Activated naive CD8-positive, alpha-beta T cell treated with anti-CD3 and anti-CD28 coated beads, Interleukin-2, amount 50 U/mL, for 24 hours (primary cell): ENCODE measurements around the gene SLC25A10.

Source experiments
- ATAC-seq: fragments of 150-1000 bp; cut with Tn5 transposase; one replicate; pipeline ENCODE4 v1.10.0; 2021
- DNase-seq: peaks from one replicate; pipeline ENCODE4 v3.0.0; 2021
- H3K27ac Mint-ChIP-seq: one replicate; pipeline ENCODE4 v1.8.0; 2021; ENCODE audit warnings: mild to moderate bottlenecking, mixed read lengths
- H3K27me3 Mint-ChIP-seq: one replicate; pipeline ENCODE4 v1.8.0; 2021; ENCODE audit warnings: mixed read lengths
- H3K36me3 Mint-ChIP-seq: one replicate; pipeline ENCODE4 v1.8.0; 2021; ENCODE audit warnings: low read depth, mixed read lengths
- H3K4me1 Mint-ChIP-seq: one replicate; pipeline ENCODE4 v1.8.0; 2021; ENCODE audit warnings: mixed read lengths
- H3K4me3 Mint-ChIP-seq: one replicate; pipeline ENCODE4 v1.8.0; 2021; ENCODE audit warnings: mild to moderate bottlenecking, moderate library complexity, mixed read lengths
- H3K9me3 Mint-ChIP-seq: one replicate; pipeline ENCODE4 v1.8.0; 2021; ENCODE audit warnings: mixed read lengths

SLC25A10 gene

DNA sequence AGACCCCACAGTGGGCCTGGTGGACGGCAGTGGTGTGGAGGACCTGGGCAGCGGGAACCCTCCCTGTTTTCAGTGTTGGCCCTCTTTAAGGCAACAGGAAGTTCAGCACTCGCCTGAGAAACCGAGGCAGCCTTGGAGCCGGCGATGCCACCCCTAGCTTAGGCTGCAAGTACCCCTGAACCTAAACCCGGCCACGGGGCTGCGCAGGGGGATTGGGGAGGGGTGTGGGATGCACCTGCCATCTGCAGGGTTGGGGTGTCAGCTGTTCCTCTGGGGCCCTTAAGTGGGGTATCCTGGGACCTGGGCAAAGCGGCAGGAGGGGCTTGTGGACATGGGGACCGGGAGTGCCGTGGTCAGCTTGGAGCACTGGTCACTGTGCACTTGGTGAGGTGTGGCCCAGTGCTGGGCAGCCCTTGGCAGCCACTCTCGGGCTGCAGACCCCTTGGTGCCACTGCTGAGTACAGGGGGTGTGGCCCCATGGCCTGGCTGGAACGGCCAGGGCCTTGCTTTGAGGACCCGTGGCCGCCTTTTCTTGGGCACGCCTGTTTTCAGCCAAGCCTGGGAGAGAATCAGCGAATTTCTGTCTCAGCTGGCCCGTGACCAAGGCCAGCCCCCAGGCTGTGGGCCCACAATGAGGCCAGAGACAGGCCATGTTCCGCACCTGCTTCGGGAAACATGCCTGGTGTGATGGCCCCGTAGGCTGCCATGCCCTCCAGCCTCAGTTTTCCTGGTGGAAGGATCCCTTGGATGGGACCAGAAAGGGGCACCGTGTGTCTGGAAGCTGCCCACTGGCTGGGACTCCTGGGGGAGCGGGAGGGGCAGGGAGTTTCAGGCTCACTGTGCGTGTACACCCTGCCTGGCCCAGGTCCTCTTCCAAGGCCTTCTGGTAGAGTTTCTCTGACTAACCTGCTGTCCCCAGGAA is 4.1 kb upstream of the SLC25A10 start:
- Mint-ChIP-seq H3K36me3 (peaks cover 26% of the 10 kb centered on the region), H3K4me1 (peaks cover 37% of the 10 kb centered on the region), H3K4me3 (no peak overlapping the region), H3K27me3 (no peaks in the 10 kb centered on the region), H3K27ac (no peak overlapping the region), H3K9me3 (no peaks in the 10 kb centered on the region)
- ATAC-seq (no peak), DNase-seq (no peak)

DNA sequence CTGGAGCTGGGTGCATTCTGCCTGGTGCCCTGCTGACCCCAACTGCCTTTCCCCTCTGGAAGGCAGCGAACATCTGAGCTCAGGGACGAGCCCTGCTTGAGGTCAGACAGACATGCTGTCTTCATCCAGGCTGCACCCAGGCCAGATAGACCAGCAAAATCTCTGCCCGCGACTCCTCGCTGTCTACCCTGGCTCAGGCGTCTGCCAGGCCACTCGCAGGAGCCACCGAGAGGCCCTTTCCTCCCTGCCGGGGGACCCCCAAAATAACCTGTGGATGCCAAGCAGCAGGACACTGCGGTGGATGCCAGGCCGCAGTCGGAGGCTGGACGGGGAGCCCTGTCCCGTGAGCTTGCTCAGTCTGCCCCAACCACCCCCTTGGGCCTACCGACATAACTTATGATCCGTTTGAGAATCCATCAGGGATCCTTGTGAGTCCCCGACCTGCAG is 3.3 kb upstream of the SLC25A10 start:
- peaks cover 26% of the 10 kb centered on the region for H3K36me3 Mint-ChIP-seq
- no peaks in the 10 kb centered on the region for H3K27me3 Mint-ChIP-seq
- no peak overlapping the region for H3K4me3 Mint-ChIP-seq
- peaks cover 41% of the 10 kb centered on the region for H3K4me1 Mint-ChIP-seq
- ATAC-seq = no peak
- H3K9me3 Mint-ChIP-seq = no peaks in the 10 kb centered on the region
- no peak for DNase-seq
- H3K27ac Mint-ChIP-seq = no peak overlapping the region

DNA sequence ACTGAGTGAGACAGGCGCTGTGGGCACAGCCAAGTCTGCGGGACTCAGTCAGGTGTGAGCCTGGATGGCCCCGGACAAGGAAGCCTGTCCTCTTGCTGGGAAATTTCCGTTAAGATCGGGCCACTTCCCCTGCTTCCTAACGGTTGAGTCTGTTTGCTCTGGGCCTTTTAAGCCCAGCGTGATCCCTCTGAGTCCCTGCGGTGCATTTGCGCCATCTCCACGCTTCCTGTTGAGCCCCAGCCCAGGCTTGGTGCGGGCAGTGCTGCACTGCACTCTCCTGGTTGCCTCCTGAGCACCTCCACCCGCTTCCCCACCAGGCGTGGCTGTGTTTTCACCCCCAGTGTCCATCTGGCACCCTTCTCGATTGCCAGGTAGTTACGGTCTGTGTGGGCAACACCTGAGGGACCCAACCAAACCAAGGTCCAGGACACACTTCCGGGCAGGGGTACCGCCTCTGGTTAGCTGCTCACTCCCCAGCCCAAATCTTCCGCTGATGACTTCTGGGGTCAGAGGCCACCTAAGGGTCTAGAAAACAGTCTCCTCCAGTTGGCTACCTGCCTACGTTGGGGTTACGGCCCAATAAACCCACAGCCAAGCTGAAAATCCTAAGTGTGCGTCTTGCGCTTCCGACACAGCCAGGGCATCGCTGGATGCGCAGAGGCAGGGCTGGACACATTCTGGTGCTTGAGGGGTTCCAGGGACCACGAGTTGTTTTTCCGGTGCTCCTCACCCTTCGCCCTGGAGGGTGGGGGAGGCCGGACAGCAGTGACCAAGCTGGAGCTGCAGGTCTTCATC is 1.4 kb upstream of the SLC25A10 start:
- ATAC-seq (no peak), DNase-seq (no peak)
- peaks cover 31% of the 10 kb centered on the region for H3K4me1 Mint-ChIP-seq
- peak overlapping the region; percentile 84 for H3K27ac Mint-ChIP-seq
- H3K4me3 Mint-ChIP-seq = peak overlapping the region; percentile 74
- peaks cover 14% of the 10 kb centered on the region for H3K36me3 Mint-ChIP-seq
- no peaks in the 10 kb centered on the region for H3K27me3 Mint-ChIP-seq
- H3K9me3 Mint-ChIP-seq = no peaks in the 10 kb centered on the region

DNA sequence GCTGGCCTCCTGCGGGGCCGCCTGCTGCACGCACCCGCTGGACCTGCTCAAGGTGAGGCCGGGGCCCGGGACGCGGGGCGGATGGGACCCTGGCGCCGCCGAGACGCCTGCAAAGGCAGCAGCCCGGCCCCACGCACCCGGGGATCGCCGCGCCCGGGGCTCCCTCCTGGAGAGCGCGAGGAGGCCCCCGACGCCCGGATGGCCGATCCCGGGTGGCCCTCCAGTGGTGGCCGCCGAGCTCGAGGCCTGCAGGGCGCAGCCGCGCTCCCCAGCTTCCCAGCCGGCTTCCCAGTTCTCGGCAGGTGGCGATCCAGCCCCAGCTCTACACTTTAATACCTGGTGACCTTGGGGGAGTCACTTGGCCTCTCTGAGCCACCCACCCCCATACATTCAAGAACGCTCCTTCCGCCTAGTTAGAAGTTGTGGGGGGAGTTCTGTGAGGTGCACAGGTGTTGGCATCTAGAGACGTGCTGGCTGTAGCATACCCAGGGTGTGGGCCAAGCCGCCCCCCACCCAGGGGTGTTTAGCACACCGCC is 452 bp downstream of the SLC25A10 start:
- peaks cover 2% of the 10 kb centered on the region for H3K36me3 Mint-ChIP-seq
- peak; percentile 11 for ATAC-seq
- H3K4me3 Mint-ChIP-seq = peak overlapping the region; percentile 81
- H3K9me3 Mint-ChIP-seq = no peaks in the 10 kb centered on the region
- DNase-seq = no peak
- peaks cover 26% of the 10 kb centered on the region for H3K4me1 Mint-ChIP-seq
- H3K27me3 Mint-ChIP-seq = no peaks in the 10 kb centered on the region
- peak overlapping the region; percentile 77 for H3K27ac Mint-ChIP-seq

DNA sequence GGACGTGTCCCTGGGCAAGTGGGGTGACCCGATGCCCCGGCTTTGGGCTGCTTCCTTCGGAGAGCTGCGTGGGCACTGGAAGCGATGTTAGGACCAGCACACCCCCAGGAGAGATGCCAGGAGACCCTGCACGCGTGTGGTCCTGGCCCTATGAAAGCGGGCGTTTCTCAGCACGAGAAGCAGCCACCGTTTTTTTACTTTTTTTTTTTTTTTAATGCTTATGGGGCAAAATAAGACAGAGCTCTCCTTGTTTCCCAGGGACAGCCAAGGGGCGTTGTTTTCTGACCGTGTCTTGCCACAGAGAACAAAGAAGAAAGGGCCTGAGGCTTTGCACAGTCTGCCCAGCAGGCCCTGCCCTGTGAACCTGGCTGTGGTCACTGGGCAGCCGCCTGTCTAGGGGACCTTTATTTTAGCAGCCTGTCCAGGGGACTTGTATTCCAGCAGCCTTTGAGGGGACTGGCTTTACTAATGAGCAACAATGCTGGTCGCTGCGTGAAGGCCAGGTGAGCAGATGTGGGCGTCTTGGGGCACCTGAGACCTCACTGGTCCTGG is 996 bp downstream of the SLC25A10 start:
- DNase-seq (no peak), ATAC-seq (no peak)
- H3K36me3 Mint-ChIP-seq = peaks cover 2% of the 10 kb centered on the region
- peak overlapping the region; percentile 77 for H3K27ac Mint-ChIP-seq
- no peaks in the 10 kb centered on the region for H3K27me3 Mint-ChIP-seq
- H3K9me3 Mint-ChIP-seq = no peaks in the 10 kb centered on the region
- H3K4me3 Mint-ChIP-seq = peak overlapping the region; percentile 81
- peaks cover 26% of the 10 kb centered on the region for H3K4me1 Mint-ChIP-seq

DNA sequence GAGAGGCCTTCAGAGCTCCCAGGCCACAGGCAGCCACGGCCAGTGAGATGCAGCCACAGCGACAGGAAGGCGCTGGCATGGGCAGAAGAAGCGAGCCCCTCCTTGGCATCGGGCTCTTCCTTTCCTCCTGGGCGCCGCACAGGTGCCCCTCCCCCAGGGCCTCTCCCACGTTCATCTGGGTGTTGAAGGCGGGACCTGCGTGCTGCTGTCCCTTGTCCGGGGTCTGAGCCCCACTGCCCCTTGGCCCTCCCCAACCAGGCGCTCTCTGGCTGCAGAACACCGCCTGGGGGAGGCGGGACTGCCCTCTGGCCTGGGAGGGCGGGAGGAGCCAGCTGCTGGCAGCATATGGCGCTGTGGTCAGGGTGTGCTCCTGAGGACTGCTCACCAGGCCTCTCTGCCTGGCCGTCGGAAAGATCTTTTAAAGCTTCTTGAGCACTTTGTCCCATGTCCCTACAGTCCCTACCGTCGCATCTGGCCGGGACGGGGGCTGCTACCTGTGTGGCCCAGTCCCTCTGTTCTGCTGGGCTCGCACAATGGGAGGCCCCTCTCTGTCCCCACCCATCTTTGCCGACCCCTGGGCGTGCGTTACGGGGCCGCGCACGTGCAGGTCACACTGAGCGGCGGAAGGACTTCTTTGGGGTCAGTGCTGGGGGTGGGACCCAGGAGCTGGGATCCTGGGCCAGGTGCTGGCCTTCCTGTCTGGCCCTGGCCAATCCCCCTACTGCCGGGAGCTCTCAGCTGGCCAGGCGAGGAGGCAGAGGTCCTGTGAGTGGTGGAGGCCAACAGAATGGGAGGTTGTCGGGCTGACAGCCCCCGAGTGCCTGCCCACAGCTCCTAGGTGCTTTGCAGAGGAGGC is 1.7 kb downstream of the SLC25A10 start:
- H3K27ac Mint-ChIP-seq = no peak overlapping the region
- DNase-seq (no peak), ATAC-seq (no peak)
- H3K4me3 Mint-ChIP-seq = peak overlapping the region; percentile 81
- no peaks in the 10 kb centered on the region for H3K27me3 Mint-ChIP-seq
- H3K4me1 Mint-ChIP-seq = peaks cover 26% of the 10 kb centered on the region
- peaks cover 2% of the 10 kb centered on the region for H3K36me3 Mint-ChIP-seq
- H3K9me3 Mint-ChIP-seq = no peaks in the 10 kb centered on the region

DNA sequence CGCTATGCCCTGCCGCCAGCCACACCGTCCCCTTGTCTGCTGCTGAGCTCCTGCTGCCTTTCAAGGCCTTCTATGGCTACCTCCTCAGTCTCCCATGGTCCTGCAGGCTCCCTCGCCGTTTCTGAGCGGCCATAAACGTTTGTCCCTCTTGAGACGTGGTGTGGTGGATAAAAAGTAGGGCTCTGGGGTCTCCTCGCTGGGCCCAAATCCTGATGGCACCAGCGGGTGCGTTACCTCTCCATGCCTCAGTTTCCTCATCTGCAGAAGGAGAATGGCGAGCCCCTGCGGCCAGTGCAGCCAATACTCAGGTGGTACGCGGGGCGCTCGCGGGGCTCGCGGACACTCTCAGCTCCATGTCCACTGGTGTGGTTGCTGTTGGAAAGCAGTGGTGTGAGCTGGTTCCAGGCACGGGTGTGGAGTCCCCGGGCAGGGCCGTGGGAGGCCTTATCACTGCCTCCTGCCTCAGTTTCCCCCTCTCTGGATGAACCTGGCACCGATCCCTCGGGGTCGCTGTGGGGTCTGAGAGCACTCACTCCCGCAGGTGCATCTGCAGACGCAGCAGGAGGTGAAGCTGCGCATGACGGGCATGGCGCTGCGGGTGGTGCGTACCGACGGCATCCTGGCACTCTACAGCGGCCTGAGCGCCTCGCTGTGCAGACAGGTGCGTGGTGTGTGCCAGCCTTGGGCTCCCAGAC is 2.5 kb downstream of the SLC25A10 start:
- ATAC-seq (no peak), DNase-seq (no peak)
- Mint-ChIP-seq H3K27ac (no peak overlapping the region), H3K9me3 (no peaks in the 10 kb centered on the region), H3K4me3 (no peak overlapping the region), H3K27me3 (no peaks in the 10 kb centered on the region), H3K4me1 (peaks cover 26% of the 10 kb centered on the region), H3K36me3 (peaks cover 2% of the 10 kb centered on the region)

DNA sequence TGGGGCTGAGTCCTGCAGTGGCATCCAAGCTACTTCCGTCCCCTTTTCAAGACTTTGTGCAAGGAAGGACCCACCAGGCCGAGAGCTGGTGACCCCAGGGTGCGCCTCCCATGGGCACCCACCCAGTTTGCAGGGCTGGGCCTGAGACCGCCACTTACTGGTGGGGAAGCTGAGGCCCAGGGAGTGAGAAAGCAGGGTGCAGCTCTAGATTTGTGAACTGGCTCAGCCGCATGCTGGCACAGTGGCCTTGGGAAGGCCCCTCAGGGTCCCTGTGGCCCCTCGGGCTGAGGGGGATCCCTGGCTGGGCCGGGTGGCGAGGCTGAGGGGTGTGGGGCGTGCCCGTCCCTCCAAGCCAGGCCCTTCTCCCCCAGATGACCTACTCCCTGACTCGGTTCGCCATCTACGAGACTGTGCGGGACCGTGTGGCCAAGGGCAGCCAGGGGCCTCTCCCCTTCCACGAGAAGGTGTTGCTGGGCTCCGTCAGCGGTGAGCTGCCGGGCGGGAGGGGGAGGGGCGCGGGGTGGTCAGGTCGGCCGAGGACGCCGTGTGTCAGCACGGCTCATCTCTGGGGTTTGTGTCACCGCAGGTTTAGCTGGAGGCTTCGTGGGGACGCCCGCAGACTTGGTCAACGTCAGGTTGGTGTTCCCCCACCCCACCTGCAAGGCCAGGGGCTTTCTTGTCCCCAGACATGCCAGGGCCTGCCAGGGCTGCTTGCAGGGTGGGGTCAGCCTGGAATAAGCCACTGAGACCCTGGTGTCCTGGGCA is 3.2 kb downstream of the SLC25A10 start:
- no peak for DNase-seq
- ATAC-seq = no peak
- peaks cover 23% of the 10 kb centered on the region for H3K4me1 Mint-ChIP-seq
- no peak overlapping the region for H3K27ac Mint-ChIP-seq
- no peaks in the 10 kb centered on the region for H3K9me3 Mint-ChIP-seq
- H3K4me3 Mint-ChIP-seq = no peak overlapping the region
- H3K27me3 Mint-ChIP-seq = no peaks in the 10 kb centered on the region
- no peaks in the 10 kb centered on the region for H3K36me3 Mint-ChIP-seq

DNA sequence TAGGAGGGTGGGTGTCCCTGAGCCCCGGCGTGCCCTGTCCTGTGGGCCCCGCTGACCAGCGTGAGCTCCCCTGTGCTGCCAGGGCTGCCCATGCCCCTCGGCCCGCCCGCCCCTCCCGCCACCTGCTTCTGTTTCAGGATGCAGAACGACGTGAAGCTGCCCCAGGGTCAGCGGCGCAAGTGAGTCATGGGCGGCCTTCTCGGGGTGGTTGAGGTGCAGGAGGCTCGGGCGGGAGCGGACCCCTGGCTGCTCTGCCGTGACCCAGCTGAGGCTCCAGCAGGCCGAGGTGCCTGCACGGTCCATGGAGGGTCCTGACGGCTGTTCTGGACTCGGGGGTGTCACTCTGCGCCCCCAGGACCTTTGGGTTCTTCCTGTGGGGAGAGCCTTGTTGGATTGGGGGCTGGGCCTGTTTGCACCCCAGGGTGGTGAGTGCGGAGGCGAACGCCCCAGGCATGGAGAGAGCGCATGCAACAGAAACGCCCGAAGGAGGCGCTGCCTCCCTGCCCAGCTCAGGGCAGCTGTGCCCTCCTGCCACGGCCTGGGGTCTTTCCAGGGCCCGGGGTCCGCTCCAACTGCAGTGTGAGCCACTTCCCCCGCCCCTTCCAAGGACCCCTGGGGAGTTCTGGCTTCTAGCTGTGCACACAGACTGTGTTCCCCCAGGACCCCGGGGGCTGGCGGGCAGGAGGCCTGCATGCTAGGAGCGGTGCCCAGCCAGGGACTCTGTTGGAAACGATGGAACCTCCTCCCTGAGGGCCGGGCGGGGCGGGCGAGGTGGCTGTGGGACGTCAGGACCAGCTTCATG is 4.0 kb downstream of the SLC25A10 start:
- H3K27me3 Mint-ChIP-seq = no peaks in the 10 kb centered on the region
- no peak for DNase-seq
- H3K4me1 Mint-ChIP-seq = peaks cover 15% of the 10 kb centered on the region
- H3K36me3 Mint-ChIP-seq = no peaks in the 10 kb centered on the region
- H3K9me3 Mint-ChIP-seq = no peaks in the 10 kb centered on the region
- H3K27ac Mint-ChIP-seq = no peak overlapping the region
- ATAC-seq = no peak
- H3K4me3 Mint-ChIP-seq = no peak overlapping the region

DNA sequence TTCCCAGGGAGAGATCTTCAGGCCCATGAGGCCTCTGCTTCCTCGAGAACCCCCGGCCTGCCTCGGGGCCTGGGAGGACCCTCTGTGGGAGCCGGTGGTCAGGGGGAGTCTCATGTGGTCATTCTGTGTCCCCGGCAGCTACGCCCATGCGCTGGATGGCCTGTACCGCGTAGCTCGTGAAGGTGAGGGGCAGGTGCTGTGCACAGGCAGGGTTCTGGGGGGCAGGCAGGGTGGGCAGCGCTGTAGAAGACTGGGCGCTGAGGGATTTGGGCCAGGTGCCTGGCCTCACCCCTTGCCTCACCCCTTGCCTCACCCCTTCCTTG is 4.6 kb downstream of the SLC25A10 start:
- Mint-ChIP-seq H3K4me3 (no peak overlapping the region), H3K9me3 (no peaks in the 10 kb centered on the region), H3K36me3 (no peaks in the 10 kb centered on the region), H3K4me1 (peaks cover 9% of the 10 kb centered on the region), H3K27ac (no peak overlapping the region), H3K27me3 (no peaks in the 10 kb centered on the region)
- no peak for DNase-seq
- ATAC-seq = no peak

DNA sequence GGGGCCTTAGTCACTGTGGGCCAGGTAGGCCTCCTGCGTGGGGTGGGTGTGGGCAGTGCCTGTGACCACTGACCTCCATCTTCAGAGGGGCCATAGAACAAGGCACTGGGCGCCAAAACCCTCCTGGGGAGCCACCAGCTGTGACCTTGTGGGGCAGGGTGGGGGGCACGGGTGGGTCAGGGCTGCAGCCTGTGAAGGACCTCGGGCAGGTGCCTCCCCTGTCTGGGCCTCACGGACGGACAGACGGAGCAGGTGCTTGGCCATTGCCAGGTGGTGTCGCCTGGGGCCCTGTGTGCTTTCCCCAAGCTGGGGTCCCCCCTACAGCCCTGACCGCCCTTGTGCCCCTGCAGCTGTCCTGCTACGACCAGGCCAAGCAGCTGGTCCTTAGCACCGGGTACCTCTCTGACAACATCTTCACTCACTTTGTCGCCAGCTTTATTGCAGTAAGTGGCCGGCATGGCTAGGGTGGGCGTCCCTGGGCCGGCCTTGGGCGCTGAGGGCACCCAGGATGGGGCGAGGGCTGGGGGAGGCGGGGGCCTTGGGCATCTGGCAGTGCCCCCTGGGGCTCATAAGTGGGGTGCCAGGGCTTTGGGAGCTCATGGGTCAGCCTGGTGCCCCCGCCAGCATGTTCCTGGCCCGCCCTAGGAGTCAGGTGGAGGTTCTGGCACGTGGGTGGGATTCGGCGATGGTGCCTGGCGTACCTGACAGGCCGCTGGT is 5.1 kb downstream of the SLC25A10 start:
- peaks cover 8% of the 10 kb centered on the region for H3K4me1 Mint-ChIP-seq
- H3K27me3 Mint-ChIP-seq = no peaks in the 10 kb centered on the region
- H3K9me3 Mint-ChIP-seq = no peaks in the 10 kb centered on the region
- ATAC-seq (no peak), DNase-seq (no peak)
- H3K27ac Mint-ChIP-seq = no peak overlapping the region
- H3K4me3 Mint-ChIP-seq = no peak overlapping the region
- H3K36me3 Mint-ChIP-seq = no peaks in the 10 kb centered on the region

DNA sequence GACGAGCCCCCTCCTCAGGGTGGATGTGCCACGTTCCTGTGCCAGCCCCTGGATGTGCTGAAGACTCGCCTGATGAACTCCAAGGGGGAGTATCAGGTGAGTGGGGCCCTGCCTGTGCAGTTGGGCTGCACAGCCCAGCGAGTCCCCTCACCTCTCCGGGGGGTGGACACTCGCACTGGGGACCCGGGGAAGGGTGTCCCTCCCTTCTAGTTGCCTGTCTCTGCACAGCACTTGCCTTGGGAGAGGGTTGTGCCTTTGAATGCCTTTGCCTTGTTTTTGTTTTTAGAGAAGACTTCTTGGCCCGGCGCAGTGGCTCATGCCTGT is 5.6 kb downstream of the SLC25A10 start:
- Mint-ChIP-seq H3K36me3 (no peaks in the 10 kb centered on the region), H3K27me3 (no peaks in the 10 kb centered on the region), H3K27ac (no peak overlapping the region), H3K9me3 (no peaks in the 10 kb centered on the region), H3K4me1 (peaks cover 7% of the 10 kb centered on the region), H3K4me3 (no peak overlapping the region)
- DNase-seq (no peak), ATAC-seq (no peak)
